CD14-positive monocyte (primary cell): ENCODE data around the gene VLDLR. TPM values are rescaled to one million over a fixed set of nuclear protein-coding genes. Genes with fewer than 3 reads are reported as not detected.

Experiments used
- DNase-seq, 3 donors: peaks; one replicate each; pipeline ENCODE4 v3.0.0-alpha.2; 2011 to 2022
- H2AFZ ChIP-seq: 2 replicates; pipeline ENCODE4 v1.6.0; 2012; ENCODE audit warnings: mild to moderate bottlenecking, low read depth, low read length, inconsistent platforms; ENCODE audit not compliant: insufficient read depth, poor library complexity, severe bottlenecking
- H3K27ac ChIP-seq, 2 donors: 1 replicate in 1 of 2; 2 replicates in 1 of 2; pipeline ENCODE4 v1.5.1; 2012 to 2013; ENCODE audit warnings: low read length in 2 of 2, control low read depth in 1 of 2, inconsistent platforms in 1 of 2, low read depth in 1 of 2, mild to moderate bottlenecking in 1 of 2
- H3K27me3 ChIP-seq, 2 donors: one replicate each; pipeline versions ENCODE4 v1.6.0 to v1.6.1; 2011 to 2013; ENCODE audit warnings: low read length in 2 of 2; ENCODE audit not compliant: control insufficient read depth in 2 of 2, insufficient read depth in 2 of 2
- H3K36me3 ChIP-seq, 2 donors: replicated peaks in 1 of 2; 1 replicate in 1 of 2; 2 replicates in 1 of 2; pipeline versions ENCODE4 v1.5.1 to v1.6.1; 2012 to 2013; ENCODE audit warnings: low read length in 2 of 2, control low read depth in 1 of 2, inconsistent platforms in 1 of 2, mild to moderate bottlenecking in 1 of 2; ENCODE audit not compliant: insufficient read depth in 2 of 2, control insufficient read depth in 1 of 2
- H3K4me1 ChIP-seq, 2 donors: 1 replicate in 1 of 2; 2 replicates in 1 of 2; pipeline versions ENCODE4 v1.5.1 to v1.6.1; 2012 to 2013; ENCODE audit warnings: low read length in 2 of 2, control low read depth in 1 of 2, inconsistent platforms in 1 of 2, mild to moderate bottlenecking in 1 of 2, moderate library complexity in 1 of 2; ENCODE audit not compliant: insufficient read depth in 2 of 2, control insufficient read depth in 1 of 2
- H3K4me2 ChIP-seq: replicated peaks from 2 replicates; pipeline ENCODE3; 2012; ENCODE audit warnings: low read length, moderate library complexity, mild to moderate bottlenecking; ENCODE audit not compliant: poor library complexity, severe bottlenecking; ENCODE audit errors: extremely low read depth
- H3K4me3 ChIP-seq, 3 experiments: fragments of 200-600 bp in 1 of 3; sonication (generic) in 1 of 3; replicated peaks in 1 of 3; 1 replicate in 2 of 3; 2 replicates in 1 of 3; pipeline ENCODE4 v1.5.1; 2011 to 2013; ENCODE audit warnings: low read length in 3 of 3, mild to moderate bottlenecking in 3 of 3, control low read depth in 2 of 3, low read depth in 2 of 3, inconsistent platforms in 1 of 3, moderate library complexity in 1 of 3
- H3K79me2 ChIP-seq: 2 replicates; pipeline ENCODE4 v1.6.0; 2012; ENCODE audit warnings: mild to moderate bottlenecking, control low read depth, inconsistent platforms, low read length, moderate library complexity; ENCODE audit not compliant: insufficient read depth
- H3K9ac ChIP-seq: 2 replicates; pipeline ENCODE4 v1.6.0; 2017; ENCODE audit warnings: low read length, mild to moderate bottlenecking; ENCODE audit not compliant: insufficient read depth, poor library complexity, severe bottlenecking
- H3K9me3 ChIP-seq, 2 donors: replicated peaks in 1 of 2; 1 replicate in 1 of 2; 2 replicates in 1 of 2; pipeline versions ENCODE4 v1.5.1 to v1.6.1; 2012 to 2013; ENCODE audit warnings: low read length in 2 of 2, control low read depth in 1 of 2; ENCODE audit not compliant: control insufficient read depth in 1 of 2, insufficient read depth in 1 of 2
- H4K20me1 ChIP-seq: 2 replicates; pipeline ENCODE4 v1.6.0; 2012; ENCODE audit warnings: mild to moderate bottlenecking, low read length, control low read depth, moderate library complexity; ENCODE audit not compliant: insufficient read depth
- H3K27ac Mint-ChIP-seq, 7 donors: one replicate each; pipeline ENCODE4 v1.8.0; 2020; ENCODE audit warnings: mild to moderate bottlenecking in 7 of 7, mixed read lengths in 7 of 7, moderate library complexity in 6 of 7, inconsistent platforms in 2 of 7
- H3K27me3 Mint-ChIP-seq, 3 donors: one replicate each; pipeline ENCODE4 v1.8.0; 2021 to 2022; ENCODE audit warnings: low read depth in 3 of 3, mild to moderate bottlenecking in 3 of 3, mixed read lengths in 3 of 3, moderate library complexity in 3 of 3, inconsistent platforms in 1 of 3
- H3K36me3 Mint-ChIP-seq, 2 donors: one replicate each; pipeline ENCODE4 v1.8.0; 2020; ENCODE audit warnings: mixed read lengths in 2 of 2, inconsistent platforms in 1 of 2, mild to moderate bottlenecking in 1 of 2
- H3K4me1 Mint-ChIP-seq: one replicate; pipeline ENCODE4 v1.8.0; 2020; ENCODE audit warnings: mild to moderate bottlenecking, mixed read lengths
- H3K4me3 Mint-ChIP-seq, 2 donors: one replicate each; pipeline ENCODE4 v1.8.0; 2020; ENCODE audit warnings: mild to moderate bottlenecking in 2 of 2, mixed read lengths in 2 of 2, moderate library complexity in 1 of 2
- H3K9me3 Mint-ChIP-seq, 7 donors: one replicate each; pipeline ENCODE4 v1.8.0; 2020 to 2022; ENCODE audit warnings: mixed read lengths in 7 of 7, mild to moderate bottlenecking in 6 of 7, moderate library complexity in 6 of 7, inconsistent platforms in 2 of 7
- CTCF ChIP-seq: fragments of 200-600 bp; IDR thresholded peaks from one replicate; pipeline ENCODE4 v1.8.0; 2022; ENCODE audit warnings: antibody characterized with exemption, mild to moderate bottlenecking
- WGBS: methylation state at CpG from one replicate; pipeline ENCODE4 v1.1.5; 2013; ENCODE audit warnings: missing lambda C conversion rate; ENCODE audit not compliant: insufficient coverage; 5-methylcytosine and 5-hydroxymethylcytosine counted together
- intact Hi-C, 2 donors: fragments of 100-400 bp; cut with micrococcal nuclease; formaldehyde crosslinking; loops; one replicate each; pipeline versions ENCODE4 v1.15.0 to v1.15.1; 2023
- polyA plus RNA-seq, 3 donors: library from polyadenylated mRNA; depleted of rRNA in 1 of 3; unstranded in 2 of 3; stranded (reverse) in 1 of 3; fragments of 300-500 nt in 2 of 3; fragments of >200 nt in 1 of 3; fragmentation: Illumina TruSeq in 2 of 3; gene quantifications; 1 replicate in 2 of 3; 2 replicates in 1 of 3; pipeline ENCODE4 v1.2.3, GENCODE V29; 2012 to 2021

Gene VLDLR
- polyA plus RNA-seq, 3 donors: 0.05 to 0.07 TPM; not detected in 1

DNA sequence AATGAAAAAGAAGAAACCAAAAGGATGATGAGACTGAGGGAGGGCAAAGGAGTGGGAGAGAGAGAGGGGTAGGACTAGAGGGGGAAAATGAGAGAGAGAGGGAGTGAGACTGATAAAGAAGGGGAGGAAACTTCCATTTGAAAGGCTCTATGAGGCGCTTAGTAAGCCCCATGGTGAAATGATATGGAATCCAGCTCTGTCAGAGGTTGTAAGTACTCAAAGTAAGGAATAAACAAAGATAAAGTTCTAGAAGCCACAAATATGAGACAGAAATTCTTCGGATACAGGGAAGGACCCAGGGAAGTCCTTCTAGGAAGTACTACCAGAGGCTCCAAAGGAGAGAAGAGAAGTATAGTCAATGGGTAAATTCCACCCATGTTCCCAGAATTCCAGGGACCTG, 21.7 kb upstream of the VLDLR start:
- Histone ChIP-seq H3K27me3 (no peaks in the 10 kb centered on the region), H3K79me2 (no peaks in the 10 kb centered on the region), H2AFZ (no peak overlapping the region), H3K9ac (no peak overlapping the region), H3K36me3 (no peaks in the 10 kb centered on the region), H3K4me2 (no peak overlapping the region), H3K27ac (no peak overlapping the region), H4K20me1 (no peaks in the 10 kb centered on the region), H3K4me1 (no peaks in the 10 kb centered on the region), H3K9me3 (no peaks in the 10 kb centered on the region), H3K4me3 (no peak overlapping the region)
- DNase-seq: no peak
- peaks cover 2 to 10% (median 4%) of the 10 kb centered on the region in 3 donors for H3K27me3 Mint-ChIP-seq
- H3K4me3 Mint-ChIP-seq: no peak overlapping the region
- intact Hi-C loops: no loop called here
- TF ChIP-seq CTCF: no peak
- H3K9me3 Mint-ChIP-seq: peaks cover 0 to 4% (median 0%) of the 10 kb centered on the region in 7 donors
- peaks cover 4% of the 10 kb centered on the region for H3K4me1 Mint-ChIP-seq
- no CpG with 5 or more reads among the region's 2 CpGs for WGBS
- H3K36me3 Mint-ChIP-seq: no peaks in the 10 kb centered on the region
- H3K27ac Mint-ChIP-seq: no peak overlapping the region

- H3K4me3 Mint-ChIP-seq: no peak overlapping the region
- WGBS: no CpG with 5 or more reads among the region's 2 CpGs
Observed at GRCh38 chr9:2600307-2600706, 21.3 kb upstream of the VLDLR start.

More at GRCh38 chr9:2600307-2600706, 21.3 kb upstream of the VLDLR start:
- peaks cover 0 to 4% (median 0%) of the 10 kb centered on the region in 7 donors for H3K9me3 Mint-ChIP-seq
- Histone ChIP-seq H3K4me3 (no peak overlapping the region), H3K36me3 (no peaks in the 10 kb centered on the region), H3K4me2 (no peak overlapping the region), H3K27me3 (no peaks in the 10 kb centered on the region), H3K4me1 (no peaks in the 10 kb centered on the region), H3K9me3 (no peaks in the 10 kb centered on the region), H3K9ac (no peak overlapping the region), H2AFZ (no peak overlapping the region), H4K20me1 (no peaks in the 10 kb centered on the region), H3K27ac (no peak overlapping the region), H3K79me2 (no peaks in the 10 kb centered on the region)
- no peak for DNase-seq
- peaks cover 2 to 10% (median 4%) of the 10 kb centered on the region in 3 donors for H3K27me3 Mint-ChIP-seq
- no peaks in the 10 kb centered on the region for H3K36me3 Mint-ChIP-seq
- H3K4me1 Mint-ChIP-seq: peaks cover 4% of the 10 kb centered on the region
- no peak overlapping the region for H3K27ac Mint-ChIP-seq
- TF ChIP-seq CTCF: no peak
- intact Hi-C loops: no loop called here
